ENCODE measurements around the gene HDGFL1.

The HDGFL1 gene

DNA sequence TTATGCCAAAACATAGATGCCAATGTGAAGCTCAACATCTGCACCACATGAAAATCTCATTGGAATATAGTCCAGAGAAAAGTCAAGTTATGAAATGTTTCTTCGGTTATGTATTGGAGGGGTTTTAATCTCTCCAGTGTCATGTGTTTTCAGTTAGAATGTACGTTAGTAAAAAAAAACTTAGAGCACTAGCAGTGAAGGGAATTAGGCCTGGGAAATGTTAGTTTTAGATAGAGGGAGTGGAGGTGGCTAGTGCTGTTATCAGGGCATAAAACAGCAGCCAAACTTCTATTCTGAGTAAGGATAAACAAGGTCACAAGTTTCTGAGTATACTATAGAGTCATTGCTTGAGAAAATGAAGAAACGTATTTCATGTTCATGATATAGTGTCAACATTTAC lies 42.9 kb downstream of the HDGFL1 start (continued):
- TF ChIP-seq CREB5 (CRISPR knock-in tag; IDR thresholded peaks at IDR 0.05; ENCODE audit: low read depth), result no peak

DNA sequence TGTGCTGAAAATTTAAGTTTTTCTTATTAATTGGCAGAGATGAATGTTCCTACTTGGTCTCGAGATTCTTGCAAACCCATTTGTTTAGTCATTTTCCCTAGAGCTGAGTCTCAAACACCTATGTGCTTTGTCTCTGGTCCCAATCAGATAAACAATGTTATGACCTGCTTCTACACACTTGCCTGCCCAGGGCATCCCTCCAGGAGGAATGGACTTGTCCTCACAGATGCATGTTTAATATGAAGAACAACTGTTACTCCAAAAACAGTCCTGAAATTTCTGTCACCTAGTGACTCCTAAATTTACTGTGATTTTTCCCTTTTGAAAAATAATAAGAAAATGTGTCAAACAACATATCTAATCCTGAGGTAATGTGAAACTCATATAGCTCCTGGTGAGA lies 43.7 kb downstream of the HDGFL1 start:
- TF ChIP-seq OSR1 (CRISPR knock-in tag; IDR thresholded peaks at IDR 0.05) (no peak), TSHZ2 (CRISPR knock-in tag; IDR thresholded peaks at IDR 0.05) (no peak), ESRRG (CRISPR knock-in tag; IDR thresholded peaks at IDR 0.05) (no peak), BACH2 (CRISPR knock-in tag; IDR thresholded peaks at IDR 0.05; ENCODE audit: borderline replicate concordance) (no peak), GLIS3 (CRISPR knock-in tag; IDR thresholded peaks at IDR 0.05) (no peak), ZFP30 (CRISPR knock-in tag; IDR thresholded peaks at IDR 0.05) (no peak), PPARA (CRISPR knock-in tag; IDR thresholded peaks at IDR 0.05; ENCODE audit: borderline replicate concordance) (no peak), SNAI2 (CRISPR knock-in tag; IDR thresholded peaks at IDR 0.05) (no peak)
- no peak for ATAC-seq

GRCh38 chr6:22613695-22614094 lies 44.3 kb downstream of the HDGFL1 start:
- peak; percentile 35; the same call in 1 of the 3 replicates for ATAC-seq
- TF ChIP-seq CREB5 (CRISPR knock-in tag; IDR thresholded peaks at IDR 0.05; ENCODE audit: low read depth) (0 out of 2 replicates have a peak, but pooled peaks have one; percentile 28), ZNF70 (CRISPR knock-in tag; IDR thresholded peaks at IDR 0.05) (no peak)

GRCh38 chr6:22614547-22614946 lies 45.2 kb downstream of the HDGFL1 start:
- ATAC-seq, result no peak
- no peak for TF ChIP-seq ZFP3 (CRISPR knock-in tag; IDR thresholded peaks at IDR 0.05)
- no peak for TF ChIP-seq TSHZ2 (CRISPR knock-in tag; IDR thresholded peaks at IDR 0.05)
- TF ChIP-seq, protein P1, sequence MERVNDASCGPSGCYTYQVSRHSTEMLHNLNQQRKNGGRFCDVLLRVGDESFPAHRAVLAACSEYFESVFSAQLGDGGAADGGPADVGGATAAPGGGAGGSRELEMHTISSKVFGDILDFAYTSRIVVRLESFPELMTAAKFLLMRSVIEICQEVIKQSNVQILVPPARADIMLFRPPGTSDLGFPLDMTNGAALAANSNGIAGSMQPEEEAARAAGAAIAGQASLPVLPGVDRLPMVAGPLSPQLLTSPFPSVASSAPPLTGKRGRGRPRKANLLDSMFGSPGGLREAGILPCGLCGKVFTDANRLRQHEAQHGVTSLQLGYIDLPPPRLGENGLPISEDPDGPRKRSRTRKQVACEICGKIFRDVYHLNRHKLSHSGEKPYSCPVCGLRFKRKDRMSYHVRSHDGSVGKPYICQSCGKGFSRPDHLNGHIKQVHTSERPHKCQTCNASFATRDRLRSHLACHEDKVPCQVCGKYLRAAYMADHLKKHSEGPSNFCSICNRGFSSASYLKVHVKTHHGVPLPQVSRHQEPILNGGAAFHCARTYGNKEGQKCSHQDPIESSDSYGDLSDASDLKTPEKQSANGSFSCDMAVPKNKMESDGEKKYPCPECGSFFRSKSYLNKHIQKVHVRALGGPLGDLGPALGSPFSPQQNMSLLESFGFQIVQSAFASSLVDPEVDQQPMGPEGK (CRISPR knock-in tag; IDR thresholded peaks at IDR 0.05; ENCODE audit: borderline replicate concordance), result no peak
- TF ChIP-seq CREB5 (CRISPR knock-in tag; IDR thresholded peaks at IDR 0.05; ENCODE audit: low read depth), result no peak
- TF ChIP-seq RARB (CRISPR knock-in tag; IDR thresholded peaks at IDR 0.05), result no peak
- no peak for TF ChIP-seq ZNF70 (CRISPR knock-in tag; IDR thresholded peaks at IDR 0.05)
- no peak for TF ChIP-seq TCF4 (CRISPR knock-in tag; IDR thresholded peaks at IDR 0.05; ENCODE audit: borderline replicate concordance)
- no peak for TF ChIP-seq TOX (CRISPR knock-in tag; IDR thresholded peaks at IDR 0.05; ENCODE audit: borderline replicate concordance)
- no peak for TF ChIP-seq SNAI2 (CRISPR knock-in tag; IDR thresholded peaks at IDR 0.05)
- no peak for TF ChIP-seq GLIS3 (CRISPR knock-in tag; IDR thresholded peaks at IDR 0.05)
- no peak for TF ChIP-seq ZNF8 (CRISPR knock-in tag; IDR thresholded peaks at IDR 0.05)
- no peak for TF ChIP-seq ARNTL (CRISPR knock-in tag; IDR thresholded peaks at IDR 0.05; ENCODE audit: borderline replicate concordance, low read depth)
- TF ChIP-seq CSDC2 (CRISPR knock-in tag; IDR thresholded peaks at IDR 0.05), result no peak
- TF ChIP-seq, protein P2, sequence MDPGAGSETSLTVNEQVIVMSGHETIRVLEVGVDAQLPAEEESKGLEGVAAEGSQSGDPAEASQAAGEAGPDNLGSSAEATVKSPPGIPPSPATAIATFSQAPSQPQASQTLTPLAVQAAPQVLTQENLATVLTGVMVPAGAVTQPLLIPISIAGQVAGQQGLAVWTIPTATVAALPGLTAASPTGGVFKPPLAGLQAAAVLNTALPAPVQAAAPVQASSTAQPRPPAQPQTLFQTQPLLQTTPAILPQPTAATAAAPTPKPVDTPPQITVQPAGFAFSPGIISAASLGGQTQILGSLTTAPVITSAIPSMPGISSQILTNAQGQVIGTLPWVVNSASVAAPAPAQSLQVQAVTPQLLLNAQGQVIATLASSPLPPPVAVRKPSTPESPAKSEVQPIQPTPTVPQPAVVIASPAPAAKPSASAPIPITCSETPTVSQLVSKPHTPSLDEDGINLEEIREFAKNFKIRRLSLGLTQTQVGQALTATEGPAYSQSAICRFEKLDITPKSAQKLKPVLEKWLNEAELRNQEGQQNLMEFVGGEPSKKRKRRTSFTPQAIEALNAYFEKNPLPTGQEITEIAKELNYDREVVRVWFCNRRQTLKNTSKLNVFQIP (CRISPR knock-in tag; IDR thresholded peaks at IDR 0.05; ENCODE audit: borderline replicate concordance, low read depth), result no peak
- no peak for TF ChIP-seq PPARA (CRISPR knock-in tag; IDR thresholded peaks at IDR 0.05; ENCODE audit: borderline replicate concordance)
- no peak for TF ChIP-seq ZC3H10 (CRISPR knock-in tag; IDR thresholded peaks at IDR 0.05)
- no peak for TF ChIP-seq OSR1 (CRISPR knock-in tag; IDR thresholded peaks at IDR 0.05)
- TF ChIP-seq ZNF565 (CRISPR knock-in tag; conservative IDR thresholded peaks at IDR 0.05; ENCODE audit: low read depth), result no peak
- TF ChIP-seq CSRNP3 (CRISPR knock-in tag; IDR thresholded peaks at IDR 0.05), result no peak

All from SK-N-SH treated with all-trans-retinoic acid at 6 μM for 48 hours (cell line).